Ovary (tissue), 3 donors: ENCODE measurements around the gene ZPBP2.
"Not testable (repeated sequence)": the region's sequence is repeated elsewhere in the genome, so short reads cannot be mapped to it uniquely, and the experiment has no call there.

Experiments used
- CTCF ChIP-seq, 3 donors: fragments of 450-650 bp in 2 of 3; fragments of 200-600 bp in 1 of 3; IDR thresholded peaks; one replicate each; pipeline versions ENCODE4 v1.5.1 to v1.8.0; 2016 to 2022; ENCODE audit warnings: antibody characterized with exemption in 3 of 3, mild to moderate bottlenecking in 1 of 3
- POLR2A ChIP-seq: fragments of 450-650 bp; IDR thresholded peaks from one replicate; pipeline ENCODE4 v1.6.1; 2017; ENCODE audit warnings: antibody characterized with exemption, mild to moderate bottlenecking, moderate library complexity
- donor health status: DM: no; HTN: no; CAD: no.

DNA sequence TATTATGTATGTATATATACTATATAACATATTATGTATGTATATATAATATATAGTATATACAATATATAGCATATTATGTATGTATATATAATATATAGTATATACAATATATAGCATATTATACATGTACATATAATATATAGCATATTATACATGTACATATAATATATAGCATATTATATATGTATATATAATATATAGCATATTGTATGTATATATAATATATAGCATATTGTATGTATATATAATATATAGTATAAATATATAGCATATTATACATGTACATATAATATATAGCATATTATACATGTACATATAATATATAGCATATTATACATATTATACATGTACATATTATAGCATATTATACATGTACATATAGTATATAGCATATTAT, 17.8 kb upstream of the ZPBP2 start:
- TF ChIP-seq CTCF (IDR thresholded peaks at IDR 0.05); POLR2A: not testable (repeated sequence)
